DND-41 (cell line): ENCODE measurements around the gene ARAP1.

Experiments used
- EZH2 ChIP-seq: IDR thresholded peaks from 3 replicates; pipeline ENCODE4 v1.6.1; 2012; ENCODE audit warnings: borderline replicate concordance, low read depth, mild to moderate bottlenecking, moderate library complexity, low read length, inconsistent platforms; ENCODE audit not compliant: severe bottlenecking
- TF ChIP-seq, protein P1 (sequence below): IDR thresholded peaks from 2 replicates; pipeline ENCODE4 v1.5.1; 2012; ENCODE audit warnings: borderline replicate concordance, low read length, moderate library complexity, mild to moderate bottlenecking; ENCODE audit not compliant: poor library complexity, severe bottlenecking; ENCODE audit errors: extremely low read depth

- TF ChIP-seq, protein P1, sequence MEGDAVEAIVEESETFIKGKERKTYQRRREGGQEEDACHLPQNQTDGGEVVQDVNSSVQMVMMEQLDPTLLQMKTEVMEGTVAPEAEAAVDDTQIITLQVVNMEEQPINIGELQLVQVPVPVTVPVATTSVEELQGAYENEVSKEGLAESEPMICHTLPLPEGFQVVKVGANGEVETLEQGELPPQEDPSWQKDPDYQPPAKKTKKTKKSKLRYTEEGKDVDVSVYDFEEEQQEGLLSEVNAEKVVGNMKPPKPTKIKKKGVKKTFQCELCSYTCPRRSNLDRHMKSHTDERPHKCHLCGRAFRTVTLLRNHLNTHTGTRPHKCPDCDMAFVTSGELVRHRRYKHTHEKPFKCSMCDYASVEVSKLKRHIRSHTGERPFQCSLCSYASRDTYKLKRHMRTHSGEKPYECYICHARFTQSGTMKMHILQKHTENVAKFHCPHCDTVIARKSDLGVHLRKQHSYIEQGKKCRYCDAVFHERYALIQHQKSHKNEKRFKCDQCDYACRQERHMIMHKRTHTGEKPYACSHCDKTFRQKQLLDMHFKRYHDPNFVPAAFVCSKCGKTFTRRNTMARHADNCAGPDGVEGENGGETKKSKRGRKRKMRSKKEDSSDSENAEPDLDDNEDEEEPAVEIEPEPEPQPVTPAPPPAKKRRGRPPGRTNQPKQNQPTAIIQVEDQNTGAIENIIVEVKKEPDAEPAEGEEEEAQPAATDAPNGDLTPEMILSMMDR, result no peak
- TF ChIP-seq EZH2, result no peak
These were observed 83.4 kb downstream of the ARAP1 start for GRCh38 chr11:72668629-72669347.
